GM21529 (cell line): ENCODE data around the gene UBE2J2.

Experiments used
- ATAC-seq: cut with Tn5 transposase; IDR thresholded peaks from one replicate; pipeline ENCODE4 v1.9.1; 2021; ENCODE audit not compliant: unreplicated experiment

UBE2J2 gene

DNA sequence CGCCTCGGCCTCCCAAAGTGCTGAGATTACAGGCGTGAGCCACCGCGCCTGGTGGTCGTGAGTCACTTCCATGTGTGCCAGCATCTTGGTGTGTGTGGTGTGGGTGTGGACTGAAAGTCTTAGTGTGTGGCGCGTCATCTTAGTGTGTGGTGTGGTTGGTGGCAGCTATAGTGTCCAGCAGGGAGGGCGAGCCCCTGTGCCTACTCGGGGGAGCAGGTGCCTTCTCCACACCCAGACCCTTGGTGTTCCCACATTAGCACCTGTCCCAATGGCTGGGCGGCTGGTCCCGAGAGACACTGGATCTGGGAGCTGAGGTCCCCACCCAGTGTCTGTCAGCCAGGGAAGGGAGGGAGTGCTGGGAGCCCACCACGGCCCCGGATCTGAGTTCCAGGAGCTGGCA lies 9.3 kb upstream of the UBE2J2 start:
- ATAC-seq = no peak

GRCh38 chr1:1281533-1282321 lies 8.1 kb upstream of the UBE2J2 start:
- ATAC-seq = no peak

GRCh38 chr1:1280782-1281481 lies 7.3 kb upstream of the UBE2J2 start:
- no peak for ATAC-seq

DNA sequence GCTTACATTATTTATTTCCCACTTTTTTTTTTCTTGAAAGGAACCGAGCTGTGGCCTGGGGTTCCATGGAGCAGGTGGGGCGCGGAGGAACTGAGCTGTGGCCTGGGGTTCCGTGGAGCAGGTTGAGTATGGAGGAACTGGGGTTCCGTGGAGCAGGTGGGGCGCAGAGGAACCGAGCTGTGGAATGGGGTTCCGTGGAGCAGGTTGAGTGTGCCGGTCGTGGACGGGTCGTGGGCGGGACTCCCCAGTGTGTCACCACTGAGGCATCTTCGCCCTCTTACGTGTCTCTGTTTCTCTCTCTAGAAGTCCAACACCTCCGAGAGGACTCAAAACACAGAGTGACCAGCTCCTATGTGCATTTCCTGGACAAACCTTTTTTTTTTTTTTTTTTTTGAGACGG lies 5.4 kb upstream of the UBE2J2 start:
- ATAC-seq = no peak

- ATAC-seq = no peak
These were observed 5.0 kb upstream of the UBE2J2 start for GRCh38 chr1:1278620-1279019.

- ATAC-seq = no peak
These were observed 2.2 kb upstream of the UBE2J2 start for GRCh38 chr1:1275836-1276235.

DNA sequence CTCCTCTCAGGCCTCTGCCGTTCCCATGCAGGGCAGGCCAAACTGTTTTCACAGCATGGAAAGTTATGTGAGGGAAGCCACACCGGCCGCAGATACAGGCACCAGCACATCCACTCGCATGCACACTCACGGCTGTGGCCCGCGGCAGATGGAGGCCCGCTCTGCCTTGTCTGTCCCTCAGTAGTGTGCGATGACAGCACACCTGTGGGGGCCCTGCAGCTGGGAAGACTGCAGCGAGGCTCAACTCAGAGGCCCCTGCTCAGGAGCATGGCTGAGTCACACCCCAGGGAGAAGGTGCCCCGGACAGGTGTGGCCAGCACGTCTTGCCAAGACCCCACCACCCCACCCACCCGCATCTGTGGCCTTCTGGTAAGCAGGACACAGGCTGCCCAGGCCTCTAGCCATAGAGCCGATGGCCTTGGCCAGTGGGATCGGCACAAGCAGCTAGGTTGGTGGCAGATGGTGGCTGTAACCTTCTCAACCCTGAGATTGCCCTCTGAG lies 1.3 kb upstream of the UBE2J2 start:
- ATAC-seq = no peak

GRCh38 chr1:1274299-1274930 lies 761 bp upstream of the UBE2J2 start:
- no peak for ATAC-seq

DNA sequence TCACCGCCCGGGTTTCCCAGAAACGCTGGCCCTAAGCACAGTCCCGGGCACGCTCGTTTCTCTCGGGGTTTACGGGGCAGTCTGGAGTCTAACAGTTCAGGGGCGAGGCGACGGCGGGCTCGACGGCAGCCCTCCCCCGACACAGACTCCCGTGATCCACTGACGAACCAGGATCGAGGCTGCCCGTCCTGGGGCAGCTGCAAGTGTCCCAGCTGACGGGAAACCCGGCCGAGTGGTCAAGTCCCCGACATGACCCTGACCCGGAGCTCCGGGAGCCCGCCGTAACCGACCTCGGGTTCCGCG lies 494 bp downstream of the UBE2J2 start:
- peak; percentile 4 for ATAC-seq

GRCh38 chr1:1272341-1273208 lies 1.1 kb downstream of the UBE2J2 start:
- no peak for ATAC-seq

DNA sequence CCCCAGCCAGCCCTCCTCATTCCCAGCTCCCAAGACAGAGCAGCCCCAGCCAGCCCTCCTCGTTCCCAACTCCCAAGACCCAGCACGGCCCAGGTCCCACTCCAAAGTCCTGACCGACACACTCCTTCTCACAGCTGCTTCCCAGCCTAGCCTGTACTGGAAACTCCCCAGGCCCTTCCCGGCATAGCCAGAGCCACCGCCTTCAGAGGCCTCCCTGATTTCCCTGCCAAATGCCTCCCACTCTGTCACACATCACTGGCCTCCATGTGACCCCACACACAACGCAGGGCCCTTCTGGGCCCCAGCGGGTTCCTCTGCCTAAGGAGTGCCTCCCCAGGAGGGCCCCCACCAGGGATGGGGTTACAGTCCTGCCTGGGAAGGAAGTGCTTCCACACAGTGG lies 2.8 kb downstream of the UBE2J2 start:
- no peak for ATAC-seq

DNA sequence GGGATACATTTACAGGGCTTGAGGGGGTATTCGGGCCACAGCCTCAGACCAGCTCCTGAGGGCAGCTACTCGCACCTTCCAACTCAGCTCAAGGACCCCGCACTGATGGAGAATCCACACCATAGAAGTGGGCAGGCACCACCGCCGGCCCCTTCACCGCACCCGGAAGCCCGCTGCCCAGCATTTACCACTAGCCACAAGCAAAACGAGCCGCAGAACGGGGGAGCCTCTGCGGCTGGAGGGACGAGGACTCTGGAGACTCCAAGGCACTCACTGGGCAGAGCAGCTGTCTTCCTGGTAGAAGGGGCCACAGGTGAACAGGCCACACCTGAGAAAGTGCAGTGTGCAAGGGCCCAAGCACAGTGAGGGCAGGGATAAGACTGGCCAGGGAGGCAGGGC lies 5.4 kb downstream of the UBE2J2 start:
- ATAC-seq = no peak

DNA sequence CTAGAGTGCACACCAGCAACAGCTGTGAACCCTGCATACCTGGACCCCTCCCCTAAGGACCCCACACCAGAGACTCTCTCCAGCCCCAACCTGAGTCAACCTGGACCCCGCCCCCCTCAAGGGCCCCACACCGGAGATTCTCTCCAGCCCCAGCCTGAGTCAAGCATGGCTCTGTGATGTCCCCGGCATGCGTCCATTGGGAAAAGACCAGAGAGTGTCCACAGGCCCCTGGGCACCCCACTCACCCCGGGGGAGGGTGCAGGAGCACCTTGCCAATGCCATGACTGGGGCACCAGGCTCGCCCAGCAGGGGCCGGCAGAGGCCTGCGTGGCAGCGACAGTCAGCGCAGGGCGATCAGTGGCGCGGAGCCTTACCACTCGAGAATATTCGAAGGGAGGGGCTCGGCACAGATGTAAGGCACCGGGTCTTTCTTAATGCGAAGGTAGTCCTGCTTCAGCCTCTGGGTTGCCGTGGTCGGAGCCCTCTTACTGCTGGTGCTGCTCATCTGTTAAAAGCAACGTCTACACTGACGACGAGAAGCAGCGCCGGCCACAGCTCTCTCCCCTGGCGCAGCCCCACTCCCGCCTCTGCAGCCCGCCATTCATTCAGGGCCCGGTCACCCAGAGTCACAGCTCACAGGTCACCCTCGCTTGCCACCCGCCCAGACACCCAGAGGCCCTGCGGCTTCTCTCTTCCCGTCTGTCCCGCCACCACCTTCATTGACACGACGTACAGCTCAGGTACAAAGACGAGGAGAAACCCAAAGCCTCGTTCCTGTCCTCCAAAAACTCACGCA lies 6.0 kb downstream of the UBE2J2 start:
- no peak for ATAC-seq

DNA sequence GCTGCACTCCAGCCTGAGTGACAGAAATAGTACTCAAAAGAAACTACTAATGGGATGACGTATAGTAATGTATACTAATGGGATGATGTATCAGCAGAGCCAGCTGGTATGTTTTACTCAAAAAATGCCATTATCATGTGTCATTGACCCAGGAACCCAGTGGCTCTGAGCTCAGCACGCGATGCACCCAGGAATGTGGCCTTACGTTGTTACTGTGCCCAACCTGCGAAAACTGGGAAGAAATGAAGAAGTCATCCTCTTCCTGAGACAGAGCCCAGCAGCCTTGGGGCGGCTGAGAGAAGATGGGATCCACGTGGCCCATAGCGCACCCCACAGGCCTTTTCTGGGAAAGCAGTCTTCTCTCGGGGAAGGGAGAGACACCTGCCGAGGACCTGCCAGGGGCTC lies 8.8 kb downstream of the UBE2J2 start:
- ATAC-seq = no peak

DNA sequence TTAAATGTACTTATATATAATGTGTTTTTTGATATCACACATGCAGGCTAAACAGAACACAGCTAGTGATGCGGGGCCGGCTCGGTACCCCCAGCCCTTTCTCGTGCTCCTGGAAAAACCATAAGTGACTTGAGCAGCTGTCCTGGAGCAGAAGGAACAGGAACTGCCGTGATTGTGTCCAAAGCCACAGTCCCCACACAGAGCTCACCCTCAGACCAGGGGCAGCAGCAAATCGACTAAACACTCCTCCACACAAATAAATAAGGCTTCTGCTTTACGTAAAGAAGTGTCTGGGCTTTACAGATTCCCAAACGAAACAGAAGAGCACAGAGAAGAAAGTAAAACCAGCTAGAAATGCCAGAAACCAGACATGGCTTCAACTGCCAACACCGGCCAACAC lies 9.6 kb downstream of the UBE2J2 start:
- no peak for ATAC-seq

DNA sequence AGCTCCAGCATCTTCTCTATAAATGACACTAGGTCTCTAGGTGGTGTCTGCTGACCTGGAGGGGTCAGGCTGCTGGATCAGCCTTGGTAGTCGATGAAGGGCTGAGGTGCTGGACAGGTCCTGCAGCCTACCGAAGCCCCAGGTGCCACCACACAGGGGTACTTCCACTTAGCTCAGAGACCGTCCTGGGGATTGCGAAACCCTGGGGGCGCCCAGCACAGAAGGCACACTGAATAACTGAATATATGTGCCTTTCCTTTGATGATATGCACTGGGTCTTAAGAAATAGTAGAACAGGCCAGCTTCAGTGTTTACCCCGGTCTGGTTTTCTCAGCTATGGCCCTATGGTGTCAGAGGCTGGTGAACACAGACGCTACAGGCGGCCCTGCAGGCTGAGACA lies 10.9 kb downstream of the UBE2J2 start:
- ATAC-seq = no peak

DNA sequence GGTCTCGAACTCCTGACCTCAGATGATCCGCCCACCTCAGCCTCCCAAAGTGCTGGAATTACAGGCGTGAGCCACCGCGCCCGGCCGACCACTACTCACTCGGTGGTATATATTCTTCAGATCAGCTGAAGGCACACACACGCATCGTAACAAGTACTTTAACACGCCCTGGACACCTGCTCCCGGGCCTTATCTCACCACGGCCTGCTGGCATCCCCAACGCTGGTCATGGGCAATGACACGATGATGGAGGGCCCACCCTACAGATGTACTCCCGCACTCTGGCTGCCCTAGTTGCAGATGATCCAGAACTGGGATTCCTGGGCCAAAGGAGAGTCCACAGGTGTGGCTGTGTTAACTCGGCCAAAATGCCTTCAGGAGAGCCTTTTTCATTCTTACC lies 11.6 kb downstream of the UBE2J2 start:
- no peak for ATAC-seq

DNA sequence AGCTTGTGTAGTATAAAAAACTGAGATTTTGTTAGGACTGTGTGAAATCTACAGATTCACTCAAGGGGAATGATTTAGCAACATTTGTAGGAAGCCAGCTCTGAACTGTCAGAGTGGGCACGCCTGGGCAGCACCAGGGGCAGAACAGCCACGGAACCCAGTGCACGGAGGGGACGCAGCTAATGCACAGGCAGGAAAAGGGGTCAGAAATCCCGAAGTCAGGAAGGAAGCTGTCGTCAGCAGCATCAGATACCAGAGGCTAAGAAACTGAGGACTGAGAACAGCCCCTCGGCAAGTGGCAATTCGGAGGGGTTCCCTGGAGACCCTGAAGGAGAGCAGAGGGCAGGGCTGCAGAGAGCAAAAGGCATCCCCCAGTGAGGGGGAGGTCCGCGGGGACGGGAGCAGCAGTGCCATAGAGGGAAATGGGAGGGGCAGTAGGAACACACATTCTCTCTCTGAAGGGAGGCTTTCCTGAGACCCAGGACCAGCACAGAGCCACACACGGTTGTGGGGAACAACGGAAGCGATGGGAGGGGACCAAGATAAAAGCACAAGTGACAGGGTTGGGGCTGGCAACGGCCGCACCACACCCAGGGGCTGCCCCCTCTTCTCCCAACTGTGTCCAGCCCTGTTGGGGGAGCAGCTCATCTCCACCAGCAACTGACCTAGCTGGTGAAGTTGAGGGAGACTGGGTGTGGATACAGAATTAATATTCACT lies 12.7 kb downstream of the UBE2J2 start:
- no peak for ATAC-seq

DNA sequence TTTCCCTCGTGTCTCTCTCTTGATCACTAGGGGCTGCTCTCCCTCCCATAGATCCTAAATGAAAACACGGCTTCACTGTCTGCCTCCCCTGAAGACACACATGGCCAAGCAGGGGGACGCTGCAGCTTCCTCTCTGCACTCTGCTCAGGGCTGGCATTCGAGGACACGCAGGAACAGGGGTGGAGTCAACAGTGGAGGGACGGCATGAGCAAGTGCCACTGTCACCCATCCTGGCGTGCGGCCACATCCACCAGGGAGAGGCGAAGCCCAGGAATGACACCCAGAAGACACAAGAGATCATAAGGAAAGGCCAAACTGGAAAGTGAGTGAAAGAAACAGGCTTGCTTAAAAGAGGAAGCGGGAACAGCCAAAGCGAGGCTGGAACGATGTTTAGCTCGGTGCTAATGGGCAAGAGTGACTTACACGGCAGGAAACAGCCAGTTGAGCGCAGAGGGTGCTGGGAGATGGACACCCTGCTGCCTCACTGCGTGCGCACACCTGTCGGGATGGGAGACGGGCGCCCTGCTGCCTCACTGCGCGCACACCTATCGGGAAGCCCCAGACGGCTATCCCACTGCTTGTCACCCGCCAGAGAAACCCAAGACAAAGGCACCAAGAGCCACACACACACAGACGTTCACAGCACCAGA lies 13.6 kb downstream of the UBE2J2 start:
- no peak for ATAC-seq
